HEK293 (cell line): ENCODE measurements around the gene FAHD2A.
"Not testable (repeated sequence)": the region's sequence is repeated elsewhere in the genome, so short reads cannot be mapped to it uniquely, and the experiment has no call there.

ENCODE experiments used
- GLI2 ChIP-seq: fragments of 450-650 bp; formaldehyde crosslinking; IDR thresholded peaks from 2 replicates; pipeline ENCODE4; 2017; ENCODE audit warnings: missing biosample characterization, missing genetic modification characterization, low read depth, borderline replicate concordance
- GLIS2 ChIP-seq: fragments of 450-650 bp; formaldehyde crosslinking; IDR thresholded peaks from 2 replicates; pipeline ENCODE4 v1.5.1; 2016; ENCODE audit warnings: missing biosample characterization, missing genetic modification characterization
- ZNF530 ChIP-seq: fragments of 450-650 bp; formaldehyde crosslinking; IDR thresholded peaks from 2 replicates; pipeline ENCODE4 v1.5.1; 2016; ENCODE audit warnings: low read depth, missing biosample characterization, missing genetic modification characterization
- ZNF561 ChIP-seq: fragments of 450-650 bp; IDR thresholded peaks from 2 replicates; pipeline ENCODE4 v1.5.1; 2018; ENCODE audit warnings: missing biosample characterization, missing genetic modification characterization, borderline replicate concordance
- ZSCAN23 ChIP-seq: fragments of 450-650 bp; formaldehyde crosslinking; IDR thresholded peaks from 2 replicates; pipeline ENCODE4 v1.5.1; 2016; ENCODE audit warnings: missing biosample characterization, missing genetic modification characterization
- TF ChIP-seq, protein P1 (sequence below): fragments of 450-650 bp; formaldehyde crosslinking; IDR thresholded peaks from 2 replicates; pipeline ENCODE4 v1.5.1; 2016; ENCODE audit warnings: missing biosample characterization, missing genetic modification characterization
- TF ChIP-seq, protein P2 (sequence below): fragments of 450-650 bp; formaldehyde crosslinking; IDR thresholded peaks from 2 replicates; pipeline ENCODE4 v1.5.1; 2016; ENCODE audit warnings: missing biosample characterization, missing genetic modification characterization, low read depth

DNA sequence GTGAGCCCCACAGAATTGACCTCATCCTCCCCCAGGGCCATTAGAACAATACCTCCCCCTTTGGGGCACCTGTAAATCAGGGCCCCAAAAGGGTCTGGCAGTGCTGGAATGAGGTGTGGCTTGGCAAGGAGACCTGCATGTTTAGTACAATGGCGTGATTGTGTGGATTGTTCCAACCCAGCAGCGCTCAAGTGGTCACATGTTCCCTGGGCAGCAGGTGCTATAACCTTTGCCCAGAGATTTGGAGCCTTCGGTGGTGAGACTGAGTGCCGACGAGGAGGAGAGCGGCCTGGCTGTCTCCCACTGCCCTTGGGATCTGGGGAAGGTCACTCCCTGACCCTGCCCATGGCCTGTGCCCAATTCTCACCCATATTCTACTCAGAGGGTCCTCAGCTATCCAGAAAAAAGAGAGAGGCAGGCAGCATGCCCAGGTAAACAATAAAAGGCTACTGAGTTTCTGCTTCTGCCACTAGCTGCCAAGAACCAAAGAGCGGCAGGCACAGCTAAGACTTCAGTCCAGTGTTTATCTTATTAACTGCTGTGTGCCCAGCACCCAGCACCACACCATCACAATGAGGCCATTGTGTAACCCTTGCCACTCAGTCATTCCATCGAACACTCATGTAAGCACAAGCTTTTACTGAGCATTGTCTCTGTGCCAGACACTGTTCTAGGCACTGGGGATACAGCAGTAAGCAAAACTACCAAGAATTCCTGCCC, 27.4 kb downstream of the FAHD2A start:
- TF ChIP-seq, protein P1, sequence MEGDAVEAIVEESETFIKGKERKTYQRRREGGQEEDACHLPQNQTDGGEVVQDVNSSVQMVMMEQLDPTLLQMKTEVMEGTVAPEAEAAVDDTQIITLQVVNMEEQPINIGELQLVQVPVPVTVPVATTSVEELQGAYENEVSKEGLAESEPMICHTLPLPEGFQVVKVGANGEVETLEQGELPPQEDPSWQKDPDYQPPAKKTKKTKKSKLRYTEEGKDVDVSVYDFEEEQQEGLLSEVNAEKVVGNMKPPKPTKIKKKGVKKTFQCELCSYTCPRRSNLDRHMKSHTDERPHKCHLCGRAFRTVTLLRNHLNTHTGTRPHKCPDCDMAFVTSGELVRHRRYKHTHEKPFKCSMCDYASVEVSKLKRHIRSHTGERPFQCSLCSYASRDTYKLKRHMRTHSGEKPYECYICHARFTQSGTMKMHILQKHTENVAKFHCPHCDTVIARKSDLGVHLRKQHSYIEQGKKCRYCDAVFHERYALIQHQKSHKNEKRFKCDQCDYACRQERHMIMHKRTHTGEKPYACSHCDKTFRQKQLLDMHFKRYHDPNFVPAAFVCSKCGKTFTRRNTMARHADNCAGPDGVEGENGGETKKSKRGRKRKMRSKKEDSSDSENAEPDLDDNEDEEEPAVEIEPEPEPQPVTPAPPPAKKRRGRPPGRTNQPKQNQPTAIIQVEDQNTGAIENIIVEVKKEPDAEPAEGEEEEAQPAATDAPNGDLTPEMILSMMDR (tag by site-specific recombination) = not testable (repeated sequence)
- TF ChIP-seq ZNF530; GLI2; GLIS2 (tag by site-specific recombination); ZNF561 (tag by site-specific recombination); ZSCAN23 (tag by site-specific recombination): not testable (repeated sequence)
- TF ChIP-seq, protein P2, sequence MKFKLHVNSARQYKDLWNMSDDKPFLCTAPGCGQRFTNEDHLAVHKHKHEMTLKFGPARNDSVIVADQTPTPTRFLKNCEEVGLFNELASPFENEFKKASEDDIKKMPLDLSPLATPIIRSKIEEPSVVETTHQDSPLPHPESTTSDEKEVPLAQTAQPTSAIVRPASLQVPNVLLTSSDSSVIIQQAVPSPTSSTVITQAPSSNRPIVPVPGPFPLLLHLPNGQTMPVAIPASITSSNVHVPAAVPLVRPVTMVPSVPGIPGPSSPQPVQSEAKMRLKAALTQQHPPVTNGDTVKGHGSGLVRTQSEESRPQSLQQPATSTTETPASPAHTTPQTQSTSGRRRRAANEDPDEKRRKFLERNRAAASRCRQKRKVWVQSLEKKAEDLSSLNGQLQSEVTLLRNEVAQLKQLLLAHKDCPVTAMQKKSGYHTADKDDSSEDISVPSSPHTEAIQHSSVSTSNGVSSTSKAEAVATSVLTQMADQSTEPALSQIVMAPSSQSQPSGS (tag by site-specific recombination) = not testable (repeated sequence)
